ENCODE measurements around the gene COA3. TPM values are rescaled to one million over a fixed set of nuclear protein-coding genes. Genes with fewer than 3 reads are reported as not detected.

The COA3 gene
- total RNA-seq (57.5 TPM), polyA plus RNA-seq (89.9 TPM)

GRCh38 chr17:42798383-42799380 is at the start of gene COA3, which contains the start of gene CNTD1:
Gene COA3 (minus strand): TSS chr17:42798704. CDS start chr17:42798681, 23 bp downstream.
Gene CNTD1 (plus strand): TSS chr17:42798861. CDS start chr17:42799068, 207 bp downstream.
- 25% methylated on average over 66 of the region's 66 CpGs for WGBS
- DNase-seq (ENCODE audit: extremely low spot score) = peak; percentile 52
- H3K4me1 ChIP-seq (ENCODE audit: insufficient read depth) = no peaks in the 10 kb centered on the region
- peak within 1 kb of the TSS; percentile 11 for H3K27ac ChIP-seq (ENCODE audit: low read depth)
- peak within 1 kb of the TSS; percentile 83 for H3K4me3 ChIP-seq (ENCODE audit: low read depth, low read length)
- no peaks in the 10 kb centered on the region for H3K36me3 ChIP-seq (ENCODE audit: insufficient read depth)

- Histone ChIP-seq H3K36me3 (ENCODE audit: insufficient read depth) (no peaks in the 10 kb centered on the region), H3K4me1 (ENCODE audit: insufficient read depth) (no peaks in the 10 kb centered on the region), H3K4me3 (ENCODE audit: low read depth, low read length) (no peak overlapping the region), H3K27ac (ENCODE audit: low read depth) (no peak overlapping the region)
- WGBS = 89% methylated on average over 3 of the region's 3 CpGs
- DNase-seq (ENCODE audit: extremely low spot score) = no peak
Observed at GRCh38 chr17:42848093-42848492, 49.6 kb upstream of the COA3 start.

- Histone ChIP-seq H3K36me3 (ENCODE audit: insufficient read depth) (no peaks in the 10 kb centered on the region), H3K27ac (ENCODE audit: low read depth) (no peak overlapping the region), H3K4me1 (ENCODE audit: insufficient read depth) (no peaks in the 10 kb centered on the region), H3K4me3 (ENCODE audit: low read depth, low read length) (no peak overlapping the region)
- DNase-seq (ENCODE audit: extremely low spot score) = no peak
- 61% methylated on average over 9 of the region's 9 CpGs for WGBS
Observed at GRCh38 chr17:42846594-42847280, 48.2 kb upstream of the COA3 start.

- H3K36me3 ChIP-seq (ENCODE audit: insufficient read depth) = peaks cover 2% of the 10 kb centered on the region
- no peak overlapping the region for H3K27ac ChIP-seq (ENCODE audit: low read depth)
- WGBS = 69% methylated on average over 7 of the region's 7 CpGs
- no peaks in the 10 kb centered on the region for H3K4me1 ChIP-seq (ENCODE audit: insufficient read depth)
- H3K4me3 ChIP-seq (ENCODE audit: low read depth, low read length) = no peak overlapping the region
- DNase-seq (ENCODE audit: extremely low spot score) = no peak
Observed at GRCh38 chr17:42845918-42846593, 47.6 kb upstream of the COA3 start.

GRCh38 chr17:42845556-42845917 is 47.0 kb upstream of the COA3 start:
- peaks cover 2% of the 10 kb centered on the region for H3K36me3 ChIP-seq (ENCODE audit: insufficient read depth)
- WGBS = 91% methylated on average over 12 of the region's 12 CpGs
- no peak overlapping the region for H3K4me3 ChIP-seq (ENCODE audit: low read depth, low read length)
- DNase-seq (ENCODE audit: extremely low spot score) = no peak
- H3K4me1 ChIP-seq (ENCODE audit: insufficient read depth) = no peaks in the 10 kb centered on the region
- no peak overlapping the region for H3K27ac ChIP-seq (ENCODE audit: low read depth)

GRCh38 chr17:42844761-42845555 is 46.5 kb upstream of the COA3 start:
- no peak for DNase-seq (ENCODE audit: extremely low spot score)
- no peak overlapping the region for H3K4me3 ChIP-seq (ENCODE audit: low read depth, low read length)
- WGBS = 88% methylated on average over 24 of the region's 24 CpGs
- H3K27ac ChIP-seq (ENCODE audit: low read depth) = no peak overlapping the region
- no peaks in the 10 kb centered on the region for H3K4me1 ChIP-seq (ENCODE audit: insufficient read depth)
- H3K36me3 ChIP-seq (ENCODE audit: insufficient read depth) = peaks cover 2% of the 10 kb centered on the region

GRCh38 chr17:42844271-42844670 is 45.8 kb upstream of the COA3 start, which contains the start of gene AOC2:
Gene AOC2 (plus strand): TSS chr17:42844580. CDS start chr17:42844627, 47 bp downstream.
- H3K4me3 ChIP-seq (ENCODE audit: low read depth, low read length) = no peak within 1 kb of the TSS
- no peak for DNase-seq (ENCODE audit: extremely low spot score)
- no peaks in the 10 kb centered on the region for H3K4me1 ChIP-seq (ENCODE audit: insufficient read depth)
- H3K27ac ChIP-seq (ENCODE audit: low read depth) = no peak within 1 kb of the TSS
- H3K36me3 ChIP-seq (ENCODE audit: insufficient read depth) = peaks cover 2% of the 10 kb centered on the region
- 74% methylated on average over 4 of the region's 4 CpGs for WGBS

GRCh38 chr17:42843358-42843934 is 44.9 kb upstream of the COA3 start:
- WGBS = 35% methylated on average over 6 of the region's 6 CpGs
- H3K27ac ChIP-seq (ENCODE audit: low read depth) = no peak overlapping the region
- no peaks in the 10 kb centered on the region for H3K4me1 ChIP-seq (ENCODE audit: insufficient read depth)
- peak; percentile 47 for DNase-seq (ENCODE audit: extremely low spot score)
- H3K36me3 ChIP-seq (ENCODE audit: insufficient read depth) = peaks cover 2% of the 10 kb centered on the region
- no peak overlapping the region for H3K4me3 ChIP-seq (ENCODE audit: low read depth, low read length)

GRCh38 chr17:42841975-42842685 is 43.6 kb upstream of the COA3 start:
- WGBS = 70% methylated on average over 11 of the region's 11 CpGs
- H3K36me3 ChIP-seq (ENCODE audit: insufficient read depth) = peaks cover 2% of the 10 kb centered on the region

GRCh38 chr17:42835732-42836131 is 37.2 kb upstream of the COA3 start:
- no peak overlapping the region for H3K27ac ChIP-seq (ENCODE audit: low read depth)
- H3K36me3 ChIP-seq (ENCODE audit: insufficient read depth) = no peaks in the 10 kb centered on the region
- no peak for DNase-seq (ENCODE audit: extremely low spot score)
- H3K4me3 ChIP-seq (ENCODE audit: low read depth, low read length) = no peak overlapping the region
- WGBS = 97% methylated on average over 6 of the region's 6 CpGs
- H3K4me1 ChIP-seq (ENCODE audit: insufficient read depth) = no peaks in the 10 kb centered on the region

More at GRCh38 chr17:42841975-42842685, 43.6 kb upstream of the COA3 start:
- no peak overlapping the region for H3K4me3 ChIP-seq (ENCODE audit: low read depth, low read length)
- no peaks in the 10 kb centered on the region for H3K4me1 ChIP-seq (ENCODE audit: insufficient read depth)
- no peak overlapping the region for H3K27ac ChIP-seq (ENCODE audit: low read depth)
- DNase-seq (ENCODE audit: extremely low spot score) = no peak

- WGBS = 7% methylated on average over 18 of the region's 18 CpGs
- H3K27ac ChIP-seq (ENCODE audit: low read depth) = no peak overlapping the region
- DNase-seq (ENCODE audit: extremely low spot score) = no peak
- H3K4me1 ChIP-seq (ENCODE audit: insufficient read depth) = no peaks in the 10 kb centered on the region
- no peaks in the 10 kb centered on the region for H3K36me3 ChIP-seq (ENCODE audit: insufficient read depth)
- peak overlapping the region; percentile 68 for H3K4me3 ChIP-seq (ENCODE audit: low read depth, low read length)
Observed at GRCh38 chr17:42833767-42834422, 35.4 kb upstream of the COA3 start.
